Measurements from ENCODE around the gene CASP6. TPM values are rescaled to one million over a fixed set of nuclear protein-coding genes. Genes with fewer than 3 reads are reported as not detected.

The CASP6 gene
- total RNA-seq, 1 donor from 2014 or later, result 22.5 TPM

DNA sequence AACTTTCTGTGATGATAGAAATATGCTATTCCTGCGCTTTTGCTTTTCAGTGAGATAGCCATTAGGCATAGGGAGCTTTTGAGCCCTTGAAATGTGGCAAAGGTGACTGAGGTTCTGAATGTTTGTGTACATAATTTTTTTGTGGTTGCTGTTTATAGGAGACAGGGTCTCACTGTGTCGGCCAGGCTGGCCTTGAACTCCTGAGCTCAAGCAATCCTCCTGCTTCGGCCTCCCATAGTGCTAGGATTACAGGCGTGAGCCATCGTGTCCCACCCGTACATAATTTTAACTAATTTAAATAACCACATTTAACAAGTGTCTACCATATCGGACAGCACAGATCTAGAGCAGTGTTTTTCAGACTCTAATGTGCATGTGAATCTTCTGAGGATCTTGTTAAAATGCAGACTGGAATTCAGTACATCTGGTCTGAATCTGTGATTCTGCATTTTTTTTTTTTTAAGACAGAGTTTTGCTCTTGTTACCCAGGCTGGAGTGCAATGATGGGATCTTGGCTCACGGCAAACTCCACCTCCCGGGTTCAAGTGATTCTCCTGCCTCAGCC is 45.3 kb downstream of the CASP6 start:
- no peak overlapping the region for H3K27ac ChIP-seq
- no peak overlapping the region for H3K4me3 ChIP-seq
- H3K36me3 ChIP-seq, result no peaks in the 10 kb centered on the region
- intact Hi-C loops (cut with DNase I), result no loop called here
- ATAC-seq, result no peak
- TF ChIP-seq, protein P1, sequence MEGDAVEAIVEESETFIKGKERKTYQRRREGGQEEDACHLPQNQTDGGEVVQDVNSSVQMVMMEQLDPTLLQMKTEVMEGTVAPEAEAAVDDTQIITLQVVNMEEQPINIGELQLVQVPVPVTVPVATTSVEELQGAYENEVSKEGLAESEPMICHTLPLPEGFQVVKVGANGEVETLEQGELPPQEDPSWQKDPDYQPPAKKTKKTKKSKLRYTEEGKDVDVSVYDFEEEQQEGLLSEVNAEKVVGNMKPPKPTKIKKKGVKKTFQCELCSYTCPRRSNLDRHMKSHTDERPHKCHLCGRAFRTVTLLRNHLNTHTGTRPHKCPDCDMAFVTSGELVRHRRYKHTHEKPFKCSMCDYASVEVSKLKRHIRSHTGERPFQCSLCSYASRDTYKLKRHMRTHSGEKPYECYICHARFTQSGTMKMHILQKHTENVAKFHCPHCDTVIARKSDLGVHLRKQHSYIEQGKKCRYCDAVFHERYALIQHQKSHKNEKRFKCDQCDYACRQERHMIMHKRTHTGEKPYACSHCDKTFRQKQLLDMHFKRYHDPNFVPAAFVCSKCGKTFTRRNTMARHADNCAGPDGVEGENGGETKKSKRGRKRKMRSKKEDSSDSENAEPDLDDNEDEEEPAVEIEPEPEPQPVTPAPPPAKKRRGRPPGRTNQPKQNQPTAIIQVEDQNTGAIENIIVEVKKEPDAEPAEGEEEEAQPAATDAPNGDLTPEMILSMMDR (IDR thresholded peaks at IDR 0.05), result no peak
- no peak for DNase-seq
- H3K9me3 ChIP-seq, result peaks cover under 1% of the 10 kb centered on the region
- no peaks in the 10 kb centered on the region for H3K4me1 ChIP-seq
- H3K27me3 ChIP-seq (ENCODE audit: low read depth), result no peaks in the 10 kb centered on the region

DNA sequence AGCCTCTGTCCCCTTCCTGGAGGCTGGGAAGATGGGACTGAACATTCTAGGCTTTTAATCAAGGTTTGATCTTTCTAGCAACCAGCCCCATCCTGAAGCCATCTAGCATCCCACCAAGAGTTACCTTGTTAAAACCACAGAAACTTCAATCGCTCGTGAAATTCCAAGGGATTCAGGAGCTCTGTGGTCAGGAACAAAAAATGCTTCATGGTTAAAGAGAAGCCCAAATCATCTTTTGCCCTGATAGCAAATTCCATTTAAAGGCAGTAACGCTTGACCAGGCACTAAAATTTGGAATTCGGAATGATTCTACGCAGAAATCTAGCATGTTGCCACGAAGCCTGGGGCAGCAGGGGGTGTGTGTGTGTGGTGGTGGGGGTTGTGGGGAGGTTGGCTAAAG is 47.8 kb downstream of the CASP6 start:
- intact Hi-C loops (cut with DNase I), result no loop called here
- H3K27me3 ChIP-seq (ENCODE audit: low read depth), result no peaks in the 10 kb centered on the region
- no peak overlapping the region for H3K4me3 ChIP-seq
- peaks cover 8% of the 10 kb centered on the region for H3K9me3 ChIP-seq
- TF ChIP-seq, protein P1 (IDR thresholded peaks at IDR 0.05), result no peak
- no peaks in the 10 kb centered on the region for H3K4me1 ChIP-seq
- ATAC-seq (no peak), DNase-seq (no peak)
- no peaks in the 10 kb centered on the region for H3K36me3 ChIP-seq
- H3K27ac ChIP-seq, result no peak overlapping the region

DNA sequence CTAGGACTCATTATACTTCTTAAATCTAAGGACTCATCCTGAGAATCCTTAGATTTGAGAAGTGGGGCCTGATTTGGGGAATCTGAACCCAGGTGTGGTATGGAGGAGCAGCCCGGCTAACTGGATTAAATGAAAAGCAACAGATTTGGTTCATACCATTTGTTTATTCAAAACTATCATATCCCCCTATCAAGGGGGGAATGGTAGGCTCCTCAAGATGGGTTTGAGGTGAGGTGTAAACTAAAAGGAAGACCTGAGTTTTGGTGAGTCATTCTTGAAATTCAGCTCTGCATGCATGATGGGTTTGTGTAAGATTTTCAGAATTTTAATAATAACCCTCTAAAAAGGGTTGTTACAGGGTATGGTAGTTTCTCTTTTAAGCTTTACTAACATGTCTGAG is 53.4 kb downstream of the CASP6 start:
- Histone ChIP-seq H3K27ac (no peak overlapping the region), H3K4me3 (no peak overlapping the region), H3K36me3 (no peaks in the 10 kb centered on the region), H3K9me3 (peaks cover 8% of the 10 kb centered on the region), H3K27me3 (ENCODE audit: low read depth) (no peaks in the 10 kb centered on the region), H3K4me1 (no peaks in the 10 kb centered on the region)
- TF ChIP-seq, protein P1 (IDR thresholded peaks at IDR 0.05), result no peak
- ATAC-seq, result no peak
- intact Hi-C loops (cut with DNase I), result no loop called here
- no peak for DNase-seq

DNA sequence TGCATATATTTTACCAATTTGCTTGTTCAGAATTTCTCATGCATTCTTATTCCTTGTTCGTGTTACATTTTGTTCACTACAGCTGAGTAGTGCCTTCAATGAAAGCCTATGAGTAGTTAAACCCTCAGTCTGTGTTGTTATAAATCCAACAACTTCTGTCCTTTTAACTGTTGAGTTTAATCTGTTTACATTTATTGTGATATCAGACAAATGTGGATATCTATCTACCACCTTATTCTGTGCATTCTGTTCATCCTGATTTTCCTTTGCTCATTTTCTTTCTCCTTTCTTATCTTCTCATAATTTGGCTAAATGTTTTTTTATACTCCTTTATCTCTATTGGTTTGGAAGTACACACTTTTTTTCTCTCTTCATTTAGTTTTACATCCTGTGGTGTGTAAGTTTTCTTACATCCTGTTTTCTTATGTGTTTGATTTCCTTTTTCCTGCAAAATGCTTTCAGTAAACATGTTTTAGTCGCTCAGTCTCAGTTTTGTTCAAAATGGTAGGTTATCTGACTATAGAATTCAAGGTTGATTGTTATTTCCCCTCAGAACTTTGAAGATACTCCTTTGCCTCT is 54.2 kb downstream of the CASP6 start:
- H3K36me3 ChIP-seq, result no peaks in the 10 kb centered on the region
- H3K9me3 ChIP-seq, result peaks cover 8% of the 10 kb centered on the region
- ATAC-seq (no peak), DNase-seq (no peak)
- TF ChIP-seq, protein P1 (IDR thresholded peaks at IDR 0.05), result no peak
- intact Hi-C loops (cut with DNase I), result no loop called here
- no peaks in the 10 kb centered on the region for H3K27me3 ChIP-seq (ENCODE audit: low read depth)
- H3K4me1 ChIP-seq, result no peaks in the 10 kb centered on the region
- H3K4me3 ChIP-seq, result no peak overlapping the region
- no peak overlapping the region for H3K27ac ChIP-seq

DNA sequence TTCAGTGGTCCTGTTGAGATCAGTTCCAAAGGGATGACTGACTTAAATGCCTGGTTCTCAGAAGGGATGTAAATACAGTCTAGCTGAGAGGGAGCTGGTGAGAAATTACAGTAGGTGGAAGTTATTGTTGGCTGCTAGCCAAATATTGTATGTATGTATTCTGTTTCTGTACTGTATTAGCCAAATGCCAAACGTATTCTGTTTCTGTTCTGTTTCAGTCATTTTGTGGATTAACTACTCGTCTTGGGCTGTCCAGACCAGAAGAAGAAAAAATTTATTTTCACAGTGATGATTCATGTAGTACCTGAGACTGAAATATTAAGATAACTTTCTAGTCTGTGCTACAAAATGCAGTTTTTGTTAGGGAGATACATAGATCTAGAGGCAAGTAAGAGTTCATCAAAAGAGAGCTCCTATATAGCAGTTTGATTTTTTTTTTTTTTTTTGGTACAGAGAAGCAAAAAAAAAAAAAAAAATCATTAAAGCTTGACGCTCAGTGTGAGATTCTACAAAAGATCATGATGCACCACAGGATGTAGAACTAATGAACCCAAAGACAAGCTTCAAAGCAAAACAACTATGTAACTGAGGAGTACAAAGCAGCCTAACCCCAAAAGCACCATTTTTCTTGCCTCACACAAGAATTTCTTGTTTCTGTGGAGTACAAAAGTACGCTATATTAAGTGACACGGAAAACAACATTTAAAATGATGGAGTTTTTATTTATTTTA is 54.8 kb downstream of the CASP6 start:
- ATAC-seq (no peak), DNase-seq (no peak)
- Histone ChIP-seq H3K9me3 (peaks cover 8% of the 10 kb centered on the region), H3K27me3 (ENCODE audit: low read depth) (no peaks in the 10 kb centered on the region), H3K36me3 (no peaks in the 10 kb centered on the region), H3K4me3 (no peak overlapping the region), H3K4me1 (no peaks in the 10 kb centered on the region), H3K27ac (no peak overlapping the region)
- TF ChIP-seq, protein P1 (IDR thresholded peaks at IDR 0.05), result no peak
- intact Hi-C loops (cut with DNase I), result no loop called here

Data from lower lobe of right lung (tissue), 2 donors.